ENCODE results near the gene MYCBPAP.

Gene MYCBPAP

DNA sequence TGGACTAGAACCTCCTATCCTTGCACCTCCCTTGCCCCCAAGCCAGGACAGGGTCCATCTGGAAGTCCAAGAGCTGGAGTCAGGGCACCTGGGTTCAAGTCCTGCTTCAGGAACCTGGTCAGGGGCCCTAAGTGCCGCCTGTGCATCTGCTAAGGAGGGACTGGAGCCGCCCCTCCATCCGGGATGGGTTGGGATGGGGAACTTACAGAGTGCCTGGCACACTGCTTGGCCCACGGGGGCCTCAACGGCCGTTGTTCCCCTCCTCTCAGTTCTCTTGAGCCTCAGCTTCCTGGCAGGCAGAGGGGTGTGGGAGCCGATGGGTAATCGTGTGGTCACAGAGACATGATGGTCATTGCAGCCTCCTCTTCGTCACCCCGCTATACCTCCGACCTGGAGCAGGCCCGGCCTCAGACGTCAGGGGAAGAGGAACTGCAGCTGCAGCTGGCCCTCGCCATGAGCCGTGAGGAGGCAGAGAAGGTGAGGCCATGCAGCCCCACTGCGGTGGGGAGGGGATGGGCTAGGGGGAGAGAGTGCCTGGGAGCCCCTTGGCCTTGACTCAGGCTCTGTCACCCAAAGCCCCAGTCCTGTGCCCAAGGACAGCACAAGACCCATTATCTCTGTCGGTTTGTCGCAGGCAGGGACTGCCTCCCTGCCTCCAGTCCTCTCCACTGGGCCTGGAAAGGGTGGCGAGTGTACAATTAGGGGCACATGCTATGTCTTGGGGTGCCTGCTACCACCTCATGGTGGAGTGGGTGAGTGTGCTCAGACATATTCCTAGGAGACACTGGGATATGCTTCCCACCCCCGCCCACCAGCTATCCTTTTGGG, 29.7 kb downstream of the MYCBPAP start:
- DNase-seq: no peak

GRCh38 chr17:50538549-50539410, 30.5 kb downstream of the MYCBPAP start:
- no peak for DNase-seq

DNA sequence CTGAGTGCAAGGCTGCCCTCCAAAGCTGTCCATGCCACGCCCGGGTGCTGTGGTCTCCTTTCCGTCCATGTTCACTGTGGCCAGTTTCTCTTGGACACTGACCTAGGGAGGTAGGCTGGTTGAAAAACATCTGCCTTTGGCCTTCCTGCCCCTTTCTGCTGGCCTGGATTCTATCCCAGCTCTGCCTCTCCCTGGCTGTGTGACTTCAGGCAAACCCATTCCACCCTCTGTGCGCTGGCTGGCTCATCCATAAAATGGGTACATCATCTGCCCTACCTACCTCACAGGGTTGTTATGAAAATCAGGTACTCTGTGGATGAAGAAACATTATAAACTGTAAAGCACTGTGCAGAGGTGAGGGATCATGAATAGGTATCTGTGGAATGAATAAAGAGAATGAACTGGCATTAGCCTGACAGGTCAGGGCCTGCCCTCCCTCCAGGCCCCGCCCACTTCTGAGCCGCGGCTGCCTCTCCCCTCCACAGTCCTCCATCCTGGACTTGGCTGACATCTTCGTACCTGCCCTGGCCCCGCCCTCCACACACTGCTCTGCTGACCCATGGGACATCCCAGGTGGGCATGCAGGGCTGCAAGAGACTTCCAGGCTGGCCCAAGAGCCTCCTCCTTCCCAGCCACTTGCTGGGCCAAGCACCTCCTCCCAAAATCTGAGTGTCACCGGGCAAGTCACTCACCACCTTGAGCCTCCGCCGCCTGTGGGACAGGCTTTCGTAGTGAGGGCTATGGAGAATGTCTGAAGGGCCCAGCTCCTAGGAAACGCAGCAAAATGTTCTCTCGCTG, 31.7 kb downstream of the MYCBPAP start:
- no peak for DNase-seq

GRCh38 chr17:50540560-50541401, 32.5 kb downstream of the MYCBPAP start:
- DNase-seq: no peak

- DNase-seq: no peak
Measured at GRCh38 chr17:50541402-50541715, 33.1 kb downstream of the MYCBPAP start.

DNA sequence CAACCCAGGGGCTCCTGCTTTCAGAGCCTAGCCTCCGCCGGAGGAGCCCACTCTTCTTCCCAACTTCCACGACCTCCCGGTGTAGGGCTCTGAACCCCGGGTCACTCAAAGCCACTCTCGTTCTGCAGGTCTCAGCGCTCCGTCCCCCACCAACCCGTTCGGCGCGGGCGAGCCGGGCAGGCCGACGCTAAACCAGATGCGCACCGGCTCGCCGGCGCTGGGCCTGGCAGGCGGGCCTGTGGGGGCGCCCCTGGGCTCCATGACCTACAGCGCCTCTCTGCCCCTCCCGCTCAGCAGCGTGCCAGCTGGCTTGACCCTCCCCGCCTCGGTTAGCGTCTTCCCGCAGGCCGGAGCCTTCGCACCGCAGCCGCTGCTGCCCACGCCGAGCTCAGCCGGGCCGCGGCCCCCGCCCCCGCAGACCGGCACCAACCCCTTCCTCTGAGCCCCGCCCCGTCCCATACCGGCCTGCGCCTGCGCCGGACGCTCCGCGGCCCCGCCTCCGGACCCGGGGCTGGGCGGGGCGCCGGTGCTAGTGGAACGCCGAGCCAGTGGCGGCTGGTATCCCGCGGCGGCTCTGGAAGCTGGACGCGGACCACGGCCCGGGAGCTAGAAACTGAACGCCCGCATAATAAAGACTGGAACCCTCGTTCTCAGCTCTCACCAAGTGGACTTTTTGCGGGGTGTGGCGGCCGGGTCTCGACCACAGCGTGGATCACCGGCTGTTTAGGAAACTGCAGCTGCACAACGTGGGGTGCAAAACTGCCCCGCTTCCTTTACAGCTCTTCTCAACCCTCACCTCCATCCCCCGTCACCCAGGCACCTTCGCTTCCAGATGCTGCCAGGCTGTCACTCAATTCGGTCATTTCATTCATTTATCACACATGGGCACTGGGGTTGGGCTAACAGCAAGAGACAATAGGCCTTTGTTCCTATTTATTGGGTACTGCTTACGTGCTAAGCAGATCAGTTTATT, 33.8 kb downstream of the MYCBPAP start:
- DNase-seq: peak; percentile 86

GRCh38 chr17:50542795-50543774, 34.8 kb downstream of the MYCBPAP start:
- DNase-seq: no peak

GRCh38 chr17:50544516-50544915, 36.3 kb downstream of the MYCBPAP start:
- no peak for DNase-seq

DNA sequence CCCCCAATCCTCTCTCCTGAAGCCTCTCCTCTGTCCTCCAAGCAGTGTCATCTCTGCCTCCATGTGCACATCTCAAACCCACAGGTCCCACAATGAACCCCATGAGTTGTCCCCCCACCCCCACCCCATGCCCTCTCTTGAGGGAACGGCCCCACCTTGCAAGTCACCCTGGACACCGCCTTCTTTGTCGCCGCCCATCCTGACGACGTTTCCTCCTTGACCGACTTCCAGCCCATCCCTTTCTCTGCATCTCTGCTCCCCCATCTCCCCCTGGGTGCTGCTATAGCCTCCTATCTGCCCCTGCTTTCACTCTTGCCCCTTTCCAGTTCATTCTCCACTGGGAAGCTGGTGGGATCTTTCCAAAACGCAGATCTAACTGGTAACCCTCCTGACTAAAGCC, 37.1 kb downstream of the MYCBPAP start:
- no peak for DNase-seq

- DNase-seq: no peak
Measured at GRCh38 chr17:50546701-50547034, 38.4 kb downstream of the MYCBPAP start.

- peak; percentile 92 for DNase-seq
Measured at GRCh38 chr17:50547035-50547735, 38.9 kb downstream of the MYCBPAP start, which contains the start of gene SPATA20. TSS of gene SPATA20 (plus strand) at chr17:50547174. CDS start at chr17:50547209, 35 bp downstream.

- no peak for DNase-seq
Measured at GRCh38 chr17:50547736-50548083, 39.5 kb downstream of the MYCBPAP start.

DNA sequence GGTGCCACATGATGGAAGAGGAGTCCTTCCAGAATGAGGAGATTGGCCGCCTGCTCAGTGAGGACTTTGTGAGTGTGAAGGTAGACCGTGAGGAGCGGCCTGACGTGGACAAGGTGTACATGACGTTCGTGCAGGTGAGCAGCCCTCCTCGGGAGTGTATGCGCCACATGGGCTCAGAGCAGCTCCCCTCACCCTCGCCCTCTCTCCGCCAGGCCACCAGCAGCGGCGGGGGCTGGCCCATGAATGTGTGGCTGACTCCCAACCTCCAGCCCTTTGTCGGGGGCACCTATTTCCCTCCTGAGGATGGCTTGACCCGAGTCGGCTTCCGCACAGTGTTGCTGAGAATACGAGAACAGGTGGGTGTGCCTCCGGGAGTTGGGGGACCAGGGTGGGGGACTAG, 40.6 kb downstream of the MYCBPAP start:
- DNase-seq: no peak

DNA sequence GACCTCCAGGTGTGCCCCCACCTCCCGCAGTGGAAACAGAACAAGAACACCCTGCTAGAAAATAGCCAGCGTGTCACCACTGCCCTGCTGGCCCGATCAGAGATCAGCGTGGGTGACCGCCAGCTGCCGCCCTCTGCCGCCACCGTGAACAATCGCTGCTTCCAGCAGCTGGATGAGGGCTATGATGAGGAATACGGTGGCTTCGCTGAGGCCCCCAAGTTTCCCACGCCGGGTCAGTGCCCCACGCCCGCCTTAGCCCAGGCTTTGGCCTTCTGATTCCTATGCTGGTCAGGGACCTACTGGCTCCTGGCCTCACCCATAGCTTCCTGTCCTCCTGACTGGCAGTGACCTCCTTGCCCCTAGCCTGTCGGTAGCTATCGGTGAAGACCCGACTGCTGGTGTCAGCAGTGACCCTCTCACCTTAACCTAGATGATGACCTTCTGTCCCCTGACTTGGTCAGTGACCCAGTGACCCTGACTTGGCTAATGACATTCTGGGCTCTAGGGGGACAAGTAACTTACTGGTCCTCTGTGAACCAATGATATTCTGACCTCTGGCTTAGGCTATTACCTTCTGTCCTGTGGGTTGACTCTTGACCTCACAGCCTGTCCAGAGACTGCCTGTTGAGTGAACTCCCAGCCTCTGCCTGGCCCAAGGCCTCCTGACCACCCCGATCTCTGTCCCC, 41.2 kb downstream of the MYCBPAP start:
- no peak for DNase-seq

GRCh38 chr17:50549969-50550368, 41.7 kb downstream of the MYCBPAP start:
- DNase-seq: no peak

- peak; percentile 69 for DNase-seq
Measured at GRCh38 chr17:50550661-50551432, 42.6 kb downstream of the MYCBPAP start.

DNA sequence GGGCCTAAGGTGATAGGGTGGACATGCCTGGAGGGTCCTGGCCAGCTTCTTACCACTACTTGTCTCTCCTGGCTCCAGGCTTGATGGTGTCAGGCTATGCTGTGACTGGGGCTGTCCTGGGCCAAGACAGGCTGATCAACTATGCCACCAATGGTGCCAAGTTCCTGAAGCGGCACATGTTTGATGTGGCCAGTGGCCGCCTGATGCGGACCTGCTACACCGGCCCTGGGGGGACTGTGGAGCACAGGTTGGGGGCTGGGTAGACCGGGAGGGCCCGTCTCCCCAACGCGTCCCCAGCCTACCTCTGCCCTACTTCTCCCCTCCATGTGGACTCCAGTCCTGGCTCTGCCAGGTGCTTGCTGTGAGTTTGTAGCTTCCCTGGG, 43.2 kb downstream of the MYCBPAP start:
- no peak for DNase-seq

GRCh38 chr17:50551884-50552283, 43.6 kb downstream of the MYCBPAP start:
- DNase-seq: no peak

Measured in EL (cell line).